Upper lobe of left lung (tissue), 6 donors: ENCODE results near the gene JMJD6. TPM values are rescaled to one million over a fixed set of nuclear protein-coding genes. Genes with fewer than 3 reads are reported as not detected.

ENCODE experiments used
- ATAC-seq, 2 donors: fragments of 200-7000 bp; cut with Tn5 transposase; one replicate each; pipeline ENCODE4 v1.9.1; 2022; ENCODE audit warnings: mild to moderate bottlenecking in 2 of 2, moderate library complexity in 2 of 2; ENCODE audit not compliant: low FRiP score in 2 of 2
- DNase-seq, 2 donors: peaks; one replicate each; pipeline ENCODE4 v3.0.0-alpha.2; 2019 to 2020
- H3K27ac ChIP-seq, 4 donors: fragments of 200-600 bp; sonication (generic); one replicate each; pipeline ENCODE4 v1.5.1; 2016 to 2019
- H3K27me3 ChIP-seq, 4 donors: fragments of 200-600 bp; sonication (generic); one replicate each; pipeline ENCODE4 v1.5.1; 2017 to 2019
- H3K36me3 ChIP-seq, 4 donors: fragments of 200-600 bp; sonication (generic); one replicate each; pipeline ENCODE4 v1.5.1; 2016 to 2019
- H3K4me1 ChIP-seq, 4 donors: fragments of 200-600 bp; sonication (generic); one replicate each; pipeline ENCODE4 v1.5.1; 2018 to 2019
- H3K4me3 ChIP-seq, 4 donors: fragments of 200-600 bp; sonication (generic); one replicate each; pipeline ENCODE4 v1.5.1; 2017 to 2019; ENCODE audit warnings: mild to moderate bottlenecking in 2 of 4, moderate library complexity in 1 of 4
- H3K9me3 ChIP-seq, 4 donors: fragments of 200-600 bp; sonication (generic); one replicate each; pipeline ENCODE4 v1.5.1; 2018 to 2019
- EP300 ChIP-seq, 4 donors: sonication (generic); formaldehyde crosslinking; IDR thresholded peaks; one replicate each; pipeline ENCODE4 v1.5.1; 2017; ENCODE audit warnings: antibody characterized with exemption in 4 of 4, control low read depth in 2 of 4
- POLR2A ChIP-seq, 4 donors: fragments of 450-650 bp; IDR thresholded peaks; one replicate each; pipeline ENCODE4 v1.5.1; 2016 to 2017; ENCODE audit warnings: antibody characterized with exemption in 4 of 4, mild to moderate bottlenecking in 2 of 4
- POLR2AphosphoS5 ChIP-seq, 2 donors: sonication (generic); formaldehyde crosslinking; IDR thresholded peaks; one replicate each; pipeline ENCODE4 v1.5.1; 2017; ENCODE audit warnings: antibody characterized with exemption in 2 of 2
- WGBS, 2 donors: methylation state at CpG; one replicate each; pipeline ENCODE4 v1.1.5; 2017 to 2018; 5-methylcytosine and 5-hydroxymethylcytosine counted together
- total RNA-seq, 6 donors: library from RNA; depleted of rRNA in 4 of 6; stranded (reverse); fragments of >200 nt in 4 of 6; gene quantifications; one replicate each; pipeline versions ENCODE4 v1.1.0 to v1.2.1, GENCODE V29; 2016 to 2021
- TF ChIP-seq, protein P1 (sequence below), 6 experiments: fragments of 450-650 bp in 4 of 6; fragments of 200-600 bp in 2 of 6; sonication (generic) in 2 of 6; IDR thresholded peaks; one replicate each; pipeline ENCODE4 v1.5.1; 2016 to 2019; ENCODE audit warnings: antibody characterized with exemption in 6 of 6
- donor health status: DM: no; HTN: no; CAD: no; lungs with moderate emphysema.
- donor health status: DM: no; HTN: yes; CAD: no; lungs with severe emphysema.

Gene JMJD6
- total RNA-seq, 6 donors from 2014 or later: 23.3 to 63.9 (median 31.0) TPM

DNA sequence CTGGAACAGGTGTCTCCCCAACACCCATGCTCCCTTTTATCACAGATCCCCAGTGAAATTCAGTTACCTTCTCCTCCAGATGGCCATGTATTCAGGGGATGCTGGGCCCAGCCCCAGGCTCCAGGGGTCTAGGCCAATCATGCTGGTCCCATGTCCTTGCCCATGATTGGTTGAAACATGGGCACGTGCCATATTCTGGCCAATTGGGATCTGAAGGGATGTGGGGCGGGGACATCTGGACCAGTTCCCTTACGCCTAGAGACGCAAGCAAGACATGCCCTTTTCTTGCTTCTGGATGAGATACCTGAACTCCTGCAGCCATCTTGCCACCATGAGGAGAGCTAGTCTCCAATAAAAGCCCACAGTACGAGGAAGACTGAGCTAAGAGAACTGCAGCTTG is 51.8 kb downstream of the JMJD6 start:
- TF ChIP-seq, protein P1, sequence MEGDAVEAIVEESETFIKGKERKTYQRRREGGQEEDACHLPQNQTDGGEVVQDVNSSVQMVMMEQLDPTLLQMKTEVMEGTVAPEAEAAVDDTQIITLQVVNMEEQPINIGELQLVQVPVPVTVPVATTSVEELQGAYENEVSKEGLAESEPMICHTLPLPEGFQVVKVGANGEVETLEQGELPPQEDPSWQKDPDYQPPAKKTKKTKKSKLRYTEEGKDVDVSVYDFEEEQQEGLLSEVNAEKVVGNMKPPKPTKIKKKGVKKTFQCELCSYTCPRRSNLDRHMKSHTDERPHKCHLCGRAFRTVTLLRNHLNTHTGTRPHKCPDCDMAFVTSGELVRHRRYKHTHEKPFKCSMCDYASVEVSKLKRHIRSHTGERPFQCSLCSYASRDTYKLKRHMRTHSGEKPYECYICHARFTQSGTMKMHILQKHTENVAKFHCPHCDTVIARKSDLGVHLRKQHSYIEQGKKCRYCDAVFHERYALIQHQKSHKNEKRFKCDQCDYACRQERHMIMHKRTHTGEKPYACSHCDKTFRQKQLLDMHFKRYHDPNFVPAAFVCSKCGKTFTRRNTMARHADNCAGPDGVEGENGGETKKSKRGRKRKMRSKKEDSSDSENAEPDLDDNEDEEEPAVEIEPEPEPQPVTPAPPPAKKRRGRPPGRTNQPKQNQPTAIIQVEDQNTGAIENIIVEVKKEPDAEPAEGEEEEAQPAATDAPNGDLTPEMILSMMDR (IDR thresholded peaks at IDR 0.05): no peak
- TF ChIP-seq EP300 (IDR thresholded peaks at IDR 0.05): no peak
- no peak for TF ChIP-seq POLR2A (IDR thresholded peaks at IDR 0.05)
- no peak for TF ChIP-seq POLR2AphosphoS5 (IDR thresholded peaks at IDR 0.05)
- H3K9me3 ChIP-seq: no peaks in the 10 kb centered on the region
- H3K27ac ChIP-seq: no peak overlapping the region
- ATAC-seq: no peak
- 91 to 100% methylated on average over 2 to 5 of the region's 5 CpGs for WGBS, 2 donors
- no peak for DNase-seq
- no peak overlapping the region for H3K4me3 ChIP-seq
- H3K27me3 ChIP-seq: no peaks in the 10 kb centered on the region
- peaks cover 12 to 31% (median 19%) of the 10 kb centered on the region in 4 donors for H3K4me1 ChIP-seq
- H3K36me3 ChIP-seq: peaks cover 0 to 16% (median 6%) of the 10 kb centered on the region in 4 donors

- no peaks in the 10 kb centered on the region for H3K27me3 ChIP-seq
- WGBS, 2 donors: 77 to 86% methylated on average over 5 of the region's 5 CpGs
- H3K27ac ChIP-seq: no peak overlapping the region
- no peak for TF ChIP-seq POLR2A (IDR thresholded peaks at IDR 0.05)
- TF ChIP-seq EP300 (IDR thresholded peaks at IDR 0.05): no peak
- TF ChIP-seq, protein P1 (IDR thresholded peaks at IDR 0.05): no peak
- no peak for TF ChIP-seq POLR2AphosphoS5 (IDR thresholded peaks at IDR 0.05)
- ATAC-seq (no peak), DNase-seq (no peak)
- H3K4me3 ChIP-seq: no peak overlapping the region
- H3K4me1 ChIP-seq: peaks cover 12 to 31% (median 19%) of the 10 kb centered on the region in 4 donors
- H3K36me3 ChIP-seq: peaks cover 0 to 16% (median 6%) of the 10 kb centered on the region in 4 donors
- H3K9me3 ChIP-seq: no peaks in the 10 kb centered on the region
Measured at GRCh38 chr17:76673729-76674128, 52.7 kb downstream of the JMJD6 start.

GRCh38 chr17:76672892-76673291 is 53.5 kb downstream of the JMJD6 start:
- no peak overlapping the region for H3K4me3 ChIP-seq
- 85 to 90% methylated on average over 3 of the region's 3 CpGs for WGBS, 2 donors

DNA sequence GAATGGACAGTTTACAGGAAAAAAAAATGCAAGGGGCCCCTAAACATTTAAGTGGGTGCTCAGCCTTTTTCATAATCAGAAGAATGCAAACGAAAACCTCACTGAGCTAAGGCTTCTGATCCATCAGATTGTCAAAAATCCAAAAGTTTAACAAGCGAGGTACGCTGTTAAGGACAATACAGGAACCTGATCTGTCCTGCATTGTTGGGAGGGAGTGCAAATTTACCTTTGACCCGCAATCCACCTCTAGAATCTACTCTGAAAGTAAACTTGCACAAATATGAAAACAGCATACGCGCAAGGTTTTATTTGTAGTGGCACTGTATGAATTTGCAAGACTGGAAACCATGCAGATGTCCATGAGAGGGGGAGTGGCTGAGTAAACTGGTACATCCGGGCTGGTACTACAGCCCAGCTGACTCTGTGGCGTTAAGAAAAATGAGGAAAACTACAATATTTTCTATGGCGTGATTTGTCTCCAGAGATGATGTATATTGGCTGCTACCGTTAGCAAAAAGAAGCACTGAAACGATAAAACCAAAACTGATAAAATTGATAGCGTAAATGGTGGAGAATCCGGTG is 54.0 kb downstream of the JMJD6 start:
- DNase-seq (peak in 1 of 2 donors; percentile 48), ATAC-seq (no peak)
- 46 to 49% methylated on average over 13 of the region's 13 CpGs for whole genome bisulfite sequencing, 2 donors
- H3K9me3 ChIP-seq: no peaks in the 10 kb centered on the region
- peak overlapping the region; percentile 23 to 67 (median 54) for H3K4me3 ChIP-seq
- H3K27ac ChIP-seq: peak overlapping the region; percentile 72 to 96 (median 90)
- no peaks in the 10 kb centered on the region for H3K27me3 ChIP-seq
- no peak for TF ChIP-seq POLR2AphosphoS5 (IDR thresholded peaks at IDR 0.05)
- TF ChIP-seq, protein P1 (IDR thresholded peaks at IDR 0.05): no peak
- no peak for TF ChIP-seq EP300 (IDR thresholded peaks at IDR 0.05)
- no peak for TF ChIP-seq POLR2A (IDR thresholded peaks at IDR 0.05)
- peaks cover 12 to 31% (median 19%) of the 10 kb centered on the region in 4 donors for H3K4me1 ChIP-seq
- peaks cover 0 to 11% (median 5%) of the 10 kb centered on the region in 4 donors for H3K36me3 ChIP-seq

More at GRCh38 chr17:76672892-76673291, 53.5 kb downstream of the JMJD6 start:
- Histone ChIP-seq H3K4me1 (peaks cover 12 to 31% (median 19%) of the 10 kb centered on the region in 4 donors), H3K27ac (peak overlapping the region in 1 of 4 donors; percentile 14), H3K27me3 (no peaks in the 10 kb centered on the region), H3K36me3 (peaks cover 0 to 11% (median 6%) of the 10 kb centered on the region in 4 donors), H3K9me3 (no peaks in the 10 kb centered on the region)
- no peak for TF ChIP-seq POLR2AphosphoS5 (IDR thresholded peaks at IDR 0.05)
- TF ChIP-seq POLR2A (IDR thresholded peaks at IDR 0.05): no peak
- TF ChIP-seq, protein P1 (IDR thresholded peaks at IDR 0.05): no peak
- no peak for TF ChIP-seq EP300 (IDR thresholded peaks at IDR 0.05)
- DNase-seq (no peak), ATAC-seq (no peak)

DNA sequence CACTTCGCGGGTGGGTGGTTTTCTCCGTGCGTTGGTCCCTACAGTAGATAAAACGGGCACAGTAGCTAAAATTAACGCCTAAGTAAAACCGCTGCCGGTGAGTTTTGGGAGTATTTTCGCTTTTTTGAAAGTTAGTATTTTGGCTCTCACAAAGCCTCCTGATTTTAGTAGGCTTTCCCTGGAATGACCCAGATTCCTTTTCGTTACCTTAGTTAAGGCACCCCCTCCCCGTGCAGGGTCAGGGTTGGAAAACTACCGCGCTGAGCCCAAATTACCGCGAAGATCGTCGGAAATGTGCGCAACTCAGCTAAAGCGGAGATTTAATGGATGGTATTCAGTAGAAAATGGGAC is 54.5 kb downstream of the JMJD6 start:
- 0 to 1% methylated on average over 19 of the region's 19 CpGs for WGBS, 2 donors
- no peak for TF ChIP-seq EP300 (IDR thresholded peaks at IDR 0.05)
- TF ChIP-seq POLR2A (IDR thresholded peaks at IDR 0.05): peak in 3 of 4 donors; percentile 28 to 85 (median 61)
- TF ChIP-seq, protein P1 (IDR thresholded peaks at IDR 0.05): peak in 4 of 6 experiments; percentile 28 to 48 (median 40)

More for the DNA sequence above, 54.5 kb downstream of the JMJD6 start:
- H3K27me3 ChIP-seq: no peaks in the 10 kb centered on the region
- DNase-seq (no peak), ATAC-seq (peak in 1 of 2 donors; percentile 2)
- H3K4me3 ChIP-seq: peak overlapping the region; percentile 23 to 67 (median 54)
- H3K27ac ChIP-seq: peak overlapping the region; percentile 72 to 96 (median 90)
- H3K9me3 ChIP-seq: no peaks in the 10 kb centered on the region
- peaks cover 12 to 31% (median 19%) of the 10 kb centered on the region in 4 donors for H3K4me1 ChIP-seq
- peaks cover 0 to 10% (median 4%) of the 10 kb centered on the region in 4 donors for H3K36me3 ChIP-seq
